ENCODE data around the gene MYBPC2.

DNA sequence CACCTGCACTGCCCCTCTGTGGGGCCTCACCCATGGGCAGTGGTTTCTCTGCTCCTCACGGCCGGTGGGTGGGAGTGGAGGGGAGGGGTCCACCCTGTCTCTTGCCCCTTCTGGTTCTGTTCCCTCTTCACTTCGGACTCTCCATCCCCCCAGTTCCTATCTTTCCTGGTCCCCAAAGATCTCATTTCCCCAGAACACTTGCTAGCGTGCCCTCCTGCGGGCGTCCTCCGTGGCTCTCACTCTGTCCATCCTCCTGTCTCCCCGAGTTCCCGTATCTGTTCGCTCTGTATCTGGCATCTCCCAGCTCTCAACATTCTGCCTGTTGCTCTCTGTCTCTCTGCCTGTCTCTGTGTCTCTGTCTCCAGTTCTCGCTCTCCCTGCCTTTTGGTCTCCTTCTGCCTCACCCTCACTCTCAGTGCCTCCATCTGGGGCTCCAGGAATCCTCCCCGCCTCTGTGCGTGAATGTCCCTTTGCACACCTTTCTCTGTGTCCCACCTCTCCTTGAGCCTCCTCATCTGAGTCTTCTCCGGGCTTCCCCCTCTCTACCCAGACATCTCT lies 13.6 kb upstream of the MYBPC2 start:
- TF ChIP-seq, protein P1, sequence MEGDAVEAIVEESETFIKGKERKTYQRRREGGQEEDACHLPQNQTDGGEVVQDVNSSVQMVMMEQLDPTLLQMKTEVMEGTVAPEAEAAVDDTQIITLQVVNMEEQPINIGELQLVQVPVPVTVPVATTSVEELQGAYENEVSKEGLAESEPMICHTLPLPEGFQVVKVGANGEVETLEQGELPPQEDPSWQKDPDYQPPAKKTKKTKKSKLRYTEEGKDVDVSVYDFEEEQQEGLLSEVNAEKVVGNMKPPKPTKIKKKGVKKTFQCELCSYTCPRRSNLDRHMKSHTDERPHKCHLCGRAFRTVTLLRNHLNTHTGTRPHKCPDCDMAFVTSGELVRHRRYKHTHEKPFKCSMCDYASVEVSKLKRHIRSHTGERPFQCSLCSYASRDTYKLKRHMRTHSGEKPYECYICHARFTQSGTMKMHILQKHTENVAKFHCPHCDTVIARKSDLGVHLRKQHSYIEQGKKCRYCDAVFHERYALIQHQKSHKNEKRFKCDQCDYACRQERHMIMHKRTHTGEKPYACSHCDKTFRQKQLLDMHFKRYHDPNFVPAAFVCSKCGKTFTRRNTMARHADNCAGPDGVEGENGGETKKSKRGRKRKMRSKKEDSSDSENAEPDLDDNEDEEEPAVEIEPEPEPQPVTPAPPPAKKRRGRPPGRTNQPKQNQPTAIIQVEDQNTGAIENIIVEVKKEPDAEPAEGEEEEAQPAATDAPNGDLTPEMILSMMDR (IDR thresholded peaks at IDR 0.05): no peak
- TF ChIP-seq POLR2AphosphoS5 (IDR thresholded peaks at IDR 0.05): no peak

Measured in gastroesophageal sphincter (tissue), 3 donors.